VCaP (cell line): ENCODE data around the gene DCHS2.
A peak's percentile ranks its signal among the peaks of the same experiment; 100 is the strongest.

Experiments
- H3K27ac ChIP-seq: fragments of 450-650 bp; 2 replicates; pipeline ENCODE4 v1.5.1; 2017
- TF ChIP-seq, protein P1 (sequence below): fragments of 450-650 bp; conservative IDR thresholded peaks from 2 replicates; pipeline ENCODE4 v1.5.1; 2017; ENCODE audit warnings: mild to moderate bottlenecking, moderate library complexity

Gene DCHS2

DNA sequence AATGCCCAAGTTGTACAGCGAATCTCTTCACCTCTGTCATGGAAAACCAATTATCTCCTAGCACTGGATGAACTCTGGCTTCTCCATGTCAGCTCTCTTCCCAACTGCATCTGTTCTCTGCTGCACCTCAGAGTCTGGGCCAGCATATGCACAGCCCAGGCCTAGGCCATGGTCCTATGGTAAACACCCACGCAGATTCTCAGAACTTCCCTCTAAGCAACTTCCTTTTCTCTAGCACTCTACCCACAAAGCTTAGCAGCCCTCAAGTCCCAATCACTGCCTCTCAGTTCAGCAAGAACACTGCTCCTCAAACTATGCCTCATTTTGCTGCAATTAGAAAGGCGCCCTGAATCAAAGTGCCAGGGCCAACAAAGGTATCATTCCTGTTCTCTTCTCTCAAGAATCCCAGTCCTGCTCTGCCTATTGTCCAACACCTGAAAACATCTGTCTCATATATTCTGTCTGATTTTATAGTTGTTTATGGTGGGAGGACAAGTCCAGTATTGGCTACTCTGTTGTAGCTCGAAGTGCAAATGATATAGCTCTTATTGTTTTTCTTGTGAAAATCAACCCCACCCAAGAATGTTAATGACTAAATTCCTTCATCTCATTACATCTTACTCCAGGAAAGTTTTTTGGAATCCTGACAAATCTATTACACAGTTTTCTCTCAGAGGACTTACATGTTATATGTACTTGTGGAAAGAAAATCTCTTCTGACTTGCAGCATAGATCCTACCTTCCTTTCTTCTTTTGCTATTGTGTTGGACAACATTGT lies 85.4 kb downstream of the DCHS2 start:
- TF ChIP-seq, protein P1, sequence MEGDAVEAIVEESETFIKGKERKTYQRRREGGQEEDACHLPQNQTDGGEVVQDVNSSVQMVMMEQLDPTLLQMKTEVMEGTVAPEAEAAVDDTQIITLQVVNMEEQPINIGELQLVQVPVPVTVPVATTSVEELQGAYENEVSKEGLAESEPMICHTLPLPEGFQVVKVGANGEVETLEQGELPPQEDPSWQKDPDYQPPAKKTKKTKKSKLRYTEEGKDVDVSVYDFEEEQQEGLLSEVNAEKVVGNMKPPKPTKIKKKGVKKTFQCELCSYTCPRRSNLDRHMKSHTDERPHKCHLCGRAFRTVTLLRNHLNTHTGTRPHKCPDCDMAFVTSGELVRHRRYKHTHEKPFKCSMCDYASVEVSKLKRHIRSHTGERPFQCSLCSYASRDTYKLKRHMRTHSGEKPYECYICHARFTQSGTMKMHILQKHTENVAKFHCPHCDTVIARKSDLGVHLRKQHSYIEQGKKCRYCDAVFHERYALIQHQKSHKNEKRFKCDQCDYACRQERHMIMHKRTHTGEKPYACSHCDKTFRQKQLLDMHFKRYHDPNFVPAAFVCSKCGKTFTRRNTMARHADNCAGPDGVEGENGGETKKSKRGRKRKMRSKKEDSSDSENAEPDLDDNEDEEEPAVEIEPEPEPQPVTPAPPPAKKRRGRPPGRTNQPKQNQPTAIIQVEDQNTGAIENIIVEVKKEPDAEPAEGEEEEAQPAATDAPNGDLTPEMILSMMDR = no peak
- H3K27ac ChIP-seq = no peak overlapping the region

DNA sequence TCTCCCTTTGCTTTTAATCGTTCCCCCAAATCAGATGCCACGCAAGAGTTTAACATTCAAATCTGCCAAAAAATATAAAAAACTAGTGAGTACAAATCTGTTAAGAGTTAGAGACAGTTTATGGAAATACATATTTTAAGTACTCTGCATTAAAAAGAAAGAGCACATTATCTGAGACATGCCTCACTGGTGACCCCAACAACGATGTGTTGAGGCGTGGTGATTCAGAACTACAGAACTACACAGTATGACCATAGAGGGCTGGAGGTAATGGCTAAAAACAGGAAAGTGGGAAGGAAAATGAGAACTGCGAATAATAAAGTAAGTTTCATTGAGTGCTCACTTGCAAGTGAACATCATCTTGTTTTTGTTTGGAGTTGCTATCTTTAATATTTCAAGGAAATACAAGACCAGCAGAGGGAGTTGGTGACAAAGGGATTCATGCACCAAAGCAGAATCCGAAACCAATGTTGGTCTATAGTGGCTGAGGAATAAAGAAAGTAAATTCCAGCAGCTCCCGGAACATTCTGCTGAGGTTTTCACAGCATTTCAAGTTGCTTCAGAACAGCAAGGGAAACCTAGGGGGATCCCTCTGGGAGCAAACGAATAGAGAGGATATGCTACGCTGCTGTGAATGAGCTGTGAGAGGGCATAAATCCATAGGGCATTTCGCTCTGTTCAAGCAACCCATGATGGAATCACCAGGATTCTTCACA lies 92.2 kb downstream of the DCHS2 start:
- TF ChIP-seq, protein P1 = peak; percentile 77
- peak overlapping the region; percentile 24; the same call in 1 of the 2 replicates for H3K27ac ChIP-seq

DNA sequence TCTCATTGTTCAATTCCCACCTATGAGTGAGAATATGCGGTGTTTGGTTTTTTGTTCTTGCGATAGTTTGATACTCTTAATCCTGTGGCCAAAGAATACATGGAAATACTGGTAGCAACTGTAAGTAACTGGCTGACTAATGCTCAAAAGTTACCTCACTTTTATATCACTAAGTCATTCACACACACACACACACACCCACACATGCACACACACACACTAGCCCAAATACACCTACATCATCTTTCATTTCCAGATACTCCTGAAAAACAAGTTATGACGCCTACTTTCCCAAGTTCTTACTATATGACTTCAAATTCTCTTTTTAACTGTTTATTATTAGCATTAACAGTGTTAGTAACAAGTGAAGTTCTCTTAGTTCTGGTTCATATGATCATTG lies 101.3 kb downstream of the DCHS2 start:
- TF ChIP-seq, protein P1 = no peak
- no peak overlapping the region for H3K27ac ChIP-seq

DNA sequence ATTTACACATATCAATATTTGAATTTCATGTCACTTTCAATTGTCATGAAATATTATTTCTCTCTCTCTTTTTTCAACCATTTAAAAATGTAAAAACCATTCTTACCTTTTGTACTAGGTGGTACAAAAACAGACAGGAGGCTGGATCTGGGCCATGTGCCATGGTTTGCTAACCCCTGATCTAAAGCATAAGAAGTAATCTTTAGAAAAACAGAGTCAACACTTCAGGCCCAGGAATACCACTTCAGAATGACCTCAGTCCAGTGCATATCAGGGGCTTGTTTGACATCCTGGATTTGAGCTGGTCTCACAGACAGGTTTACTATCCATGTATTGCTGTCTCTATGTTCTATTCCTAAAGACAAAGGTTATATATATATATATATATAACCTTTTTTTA lies 102.5 kb downstream of the DCHS2 start:
- no peak overlapping the region for H3K27ac ChIP-seq
- TF ChIP-seq, protein P1 = no peak

DNA sequence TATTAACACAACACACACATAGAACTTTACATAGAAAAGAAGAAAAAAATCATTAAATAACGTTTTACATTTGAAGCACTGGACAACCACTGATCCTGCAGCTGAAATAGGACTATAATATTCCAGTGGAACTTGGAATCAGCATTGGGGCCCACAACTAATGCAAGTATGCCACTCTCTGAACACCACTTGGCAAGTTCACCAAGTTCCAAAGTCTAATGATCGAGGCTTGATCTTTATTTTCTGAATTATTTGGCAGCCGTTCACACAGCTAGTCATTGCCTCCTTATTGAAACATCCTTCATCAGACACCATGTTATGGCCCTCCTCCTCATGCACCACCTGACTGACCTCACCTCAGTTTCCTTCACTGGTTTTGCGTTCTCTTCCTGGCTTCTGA lies 107.6 kb downstream of the DCHS2 start:
- no peak overlapping the region for H3K27ac ChIP-seq
- TF ChIP-seq, protein P1 = no peak

DNA sequence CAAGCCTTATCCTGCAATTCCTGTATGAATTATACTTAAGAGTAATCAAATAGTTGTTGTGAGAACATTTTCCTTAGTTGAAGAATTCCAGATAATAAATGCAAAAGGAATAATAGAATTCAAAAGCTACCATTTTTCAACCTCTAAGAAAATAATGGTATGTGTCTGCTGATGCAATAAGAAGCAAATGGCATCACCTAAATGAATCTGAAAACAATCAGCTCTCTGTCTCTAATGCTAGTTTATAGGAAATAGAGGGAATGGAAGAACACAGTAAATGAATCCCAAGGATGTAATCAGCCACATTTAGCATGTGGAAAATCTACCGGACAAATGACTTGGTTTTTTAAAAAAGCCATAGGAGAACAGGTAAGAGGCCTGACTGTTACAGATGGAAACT lies 115.1 kb downstream of the DCHS2 start:
- H3K27ac ChIP-seq = no peak overlapping the region
- TF ChIP-seq, protein P1 = no peak

DNA sequence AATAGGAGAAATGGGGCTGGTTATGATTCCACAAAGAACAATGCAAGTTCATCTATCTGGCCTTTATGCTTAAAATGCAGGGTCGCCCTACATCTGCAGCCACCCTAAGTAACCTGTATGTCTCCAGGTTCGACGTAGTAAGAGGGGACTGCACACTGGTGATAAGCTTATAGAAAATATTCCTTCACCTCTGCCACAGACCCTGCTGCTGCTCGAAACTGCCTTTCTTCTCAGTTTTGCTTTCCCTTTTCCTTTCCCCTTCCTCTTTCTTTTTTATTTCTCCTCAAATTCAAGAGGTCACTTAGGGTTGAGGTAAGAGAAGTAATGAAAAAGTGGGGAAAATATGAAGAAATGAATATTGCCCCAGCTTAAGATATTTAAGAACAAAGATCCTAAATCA lies 123.5 kb downstream of the DCHS2 start:
- no peak overlapping the region for H3K27ac ChIP-seq
- TF ChIP-seq, protein P1 = no peak
